IMR-90 (cell line): ENCODE results near the gene ENPP6.

Experiments
- CTCF ChIP-seq: conservative IDR thresholded peaks from 2 replicates; pipeline ENCODE4 v1.5.1; 2012; ENCODE audit warnings: mild to moderate bottlenecking, low read depth, low read length, improper control_type of control experiment
- MAFK ChIP-seq: IDR thresholded peaks from 2 replicates; pipeline ENCODE4 v1.6.1; 2012; ENCODE audit warnings: low read depth, low read length, improper control_type of control experiment
- POLR2A ChIP-seq: IDR thresholded peaks from 2 replicates; pipeline ENCODE4 v1.6.1; 2012; ENCODE audit warnings: mild to moderate bottlenecking, low read depth, low read length
- RAD21 ChIP-seq: IDR thresholded peaks from 2 replicates; pipeline ENCODE4 v1.6.1; 2012; ENCODE audit warnings: low read length, improper control_type of control experiment
- RFX5 ChIP-seq: IDR thresholded peaks from 2 replicates; pipeline ENCODE4 v1.8.0; 2012; ENCODE audit warnings: low read depth, mild to moderate bottlenecking, low read length, moderate library complexity

- TF ChIP-seq CTCF (no peak), POLR2A (no peak), RFX5 (no peak), MAFK (no peak), RAD21 (no peak)
Measured at GRCh38 chr4:184247421-184247820, 29.7 kb upstream of the ENPP6 start.
